Urothelium cell line (cell line): ENCODE data around the gene TP53I3.
"Not testable (repeated sequence)": the region's sequence is repeated elsewhere in the genome, so short reads cannot be mapped to it uniquely, and the experiment has no call there.

ENCODE experiments used
- DNase-seq: peaks from one replicate; pipeline ENCODE4 v3.0.0; 2011; ENCODE audit warnings: low spot score, mixed read lengths
- FAIRE-seq: peaks from 2 replicates; lab custom pipeline; 2011; peaks lifted over from hg19 to GRCh38; lab: Jason Lieb, UNC

Gene TP53I3

GRCh38 chr2:24084386-24085199 is at the start of gene TP53I3:
Gene TP53I3 (minus strand): TSS chr2:24084834. CDS start chr2:24084326, 508 bp downstream.
- peak; percentile 95 for DNase-seq
- FAIRE-seq = no peak

- FAIRE-seq = no peak
- DNase-seq = no peak
Observed at GRCh38 chr2:24132543-24132942, 47.9 kb upstream of the TP53I3 start.

GRCh38 chr2:24125956-24126355 is 41.3 kb upstream of the TP53I3 start:
- FAIRE-seq (no peak), DNase-seq (no peak)

- DNase-seq = peak; percentile 20
- no peak for FAIRE-seq
Observed at GRCh38 chr2:24123922-24124580, 39.4 kb upstream of the TP53I3 start.

GRCh38 chr2:24123195-24123921 is 38.7 kb upstream of the TP53I3 start, which contains the start of the genes FAM228B and PFN4:
Gene FAM228B (plus strand): TSS chr2:24123469. CDS start chr2:24124362, 893 bp downstream.
Gene PFN4 (minus strand): TSS chr2:24123334. CDS start chr2:24122535, 799 bp downstream.
- DNase-seq (peak; percentile 93), FAIRE-seq (peak; percentile 40)

GRCh38 chr2:24122366-24123194 is 37.9 kb upstream of the TP53I3 start:
- DNase-seq = no peak
- no peak for FAIRE-seq

- FAIRE-seq = no peak
Observed at GRCh38 chr2:24121469-24121868, 36.8 kb upstream of the TP53I3 start.

GRCh38 chr2:24121066-24121465 is 36.4 kb upstream of the TP53I3 start:
- FAIRE-seq (no peak), DNase-seq (no peak)

More at GRCh38 chr2:24121469-24121868, 36.8 kb upstream of the TP53I3 start:
- DNase-seq = no peak

- DNase-seq = no peak
- FAIRE-seq = no peak
Observed at GRCh38 chr2:24117902-24118301, 33.3 kb upstream of the TP53I3 start.

- FAIRE-seq (no peak), DNase-seq (peak; percentile 62)
Observed at GRCh38 chr2:24115057-24115456, 30.4 kb upstream of the TP53I3 start.

- FAIRE-seq = no peak
- peak; percentile 58 for DNase-seq
Observed at GRCh38 chr2:24111407-24111901, 26.8 kb upstream of the TP53I3 start.

- DNase-seq (peak; percentile 17), FAIRE-seq (no peak)
Observed at GRCh38 chr2:24110660-24111303, 26.1 kb upstream of the TP53I3 start.

- DNase-seq, FAIRE-seq: not testable (repeated sequence)
Observed at GRCh38 chr2:24109431-24109830, 24.8 kb upstream of the TP53I3 start.

GRCh38 chr2:24107336-24107735 is 22.7 kb upstream of the TP53I3 start:
- no peak for DNase-seq
- FAIRE-seq = no peak

- FAIRE-seq = no peak
- no peak for DNase-seq
Observed at GRCh38 chr2:24106786-24107185, 22.2 kb upstream of the TP53I3 start.

GRCh38 chr2:24105816-24106215 is 21.2 kb upstream of the TP53I3 start:
- DNase-seq (no peak), FAIRE-seq (no peak)

GRCh38 chr2:24104906-24105305 is 20.3 kb upstream of the TP53I3 start:
- DNase-seq = no peak
- no peak for FAIRE-seq

GRCh38 chr2:24104110-24104650 is 19.5 kb upstream of the TP53I3 start:
- peak; percentile 30 for FAIRE-seq
- DNase-seq = no peak

GRCh38 chr2:24102677-24103076 is 18.0 kb upstream of the TP53I3 start:
- FAIRE-seq (no peak), DNase-seq (no peak)
